B cell (primary cell): ENCODE measurements around the gene RNF187.

ENCODE experiments used
- EZH2 ChIP-seq: IDR thresholded peaks from 2 replicates; pipeline ENCODE4 v1.6.1; 2012; ENCODE audit warnings: borderline replicate concordance, low read depth, mild to moderate bottlenecking, moderate library complexity, low read length; ENCODE audit not compliant: insufficient read depth, poor library complexity, severe bottlenecking
- TF ChIP-seq, protein P1 (sequence below): fragments of 200-600 bp; IDR thresholded peaks from one replicate; pipeline ENCODE4 v1.8.0; 2022; ENCODE audit warnings: antibody characterized with exemption, mild to moderate bottlenecking

- TF ChIP-seq, protein P1, sequence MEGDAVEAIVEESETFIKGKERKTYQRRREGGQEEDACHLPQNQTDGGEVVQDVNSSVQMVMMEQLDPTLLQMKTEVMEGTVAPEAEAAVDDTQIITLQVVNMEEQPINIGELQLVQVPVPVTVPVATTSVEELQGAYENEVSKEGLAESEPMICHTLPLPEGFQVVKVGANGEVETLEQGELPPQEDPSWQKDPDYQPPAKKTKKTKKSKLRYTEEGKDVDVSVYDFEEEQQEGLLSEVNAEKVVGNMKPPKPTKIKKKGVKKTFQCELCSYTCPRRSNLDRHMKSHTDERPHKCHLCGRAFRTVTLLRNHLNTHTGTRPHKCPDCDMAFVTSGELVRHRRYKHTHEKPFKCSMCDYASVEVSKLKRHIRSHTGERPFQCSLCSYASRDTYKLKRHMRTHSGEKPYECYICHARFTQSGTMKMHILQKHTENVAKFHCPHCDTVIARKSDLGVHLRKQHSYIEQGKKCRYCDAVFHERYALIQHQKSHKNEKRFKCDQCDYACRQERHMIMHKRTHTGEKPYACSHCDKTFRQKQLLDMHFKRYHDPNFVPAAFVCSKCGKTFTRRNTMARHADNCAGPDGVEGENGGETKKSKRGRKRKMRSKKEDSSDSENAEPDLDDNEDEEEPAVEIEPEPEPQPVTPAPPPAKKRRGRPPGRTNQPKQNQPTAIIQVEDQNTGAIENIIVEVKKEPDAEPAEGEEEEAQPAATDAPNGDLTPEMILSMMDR = no peak
- TF ChIP-seq EZH2 = no peak
Observed at GRCh38 chr1:228445843-228446650, 41.1 kb upstream of the RNF187 start.
